Right renal cortex interstitium (tissue), 3 donors: ENCODE results near the gene TTC39A. TPM values are rescaled to one million over a fixed set of nuclear protein-coding genes. Genes with fewer than 3 reads are reported as not detected.

Source experiments
- polyA plus RNA-seq, 3 donors: library from polyadenylated mRNA; unstranded; fragments of 120-200 nt; gene quantifications; one replicate each; pipeline ENCODE4 v1.2.1, GENCODE V29; 2013; ENCODE audit not compliant: insufficient read length in 3 of 3

Gene TTC39A
- polyA plus RNA-seq, 3 donors: 7.5 to 9.9 (median 9.1) TPM

Other genes starting within 250 kb of the TTC39A start
- not detected for gene C1orf185, start 228.3 kb downstream of the TTC39A start, polyA plus RNA-seq
- gene RNF11, start 94.3 kb downstream of the TTC39A start, polyA plus RNA-seq: 100 to 1,000 TPM; 135 to 150 (median 139) TPM
- gene EPS15, start 188.7 kb upstream of the TTC39A start, polyA plus RNA-seq: 10 to 100 TPM; 41.1 to 44.9 (median 41.6) TPM